ENCODE results near the gene PALLD. TPM values are rescaled to one million over a fixed set of nuclear protein-coding genes. Genes with fewer than 3 reads are reported as not detected.

PALLD gene
- total RNA-seq, 1 experiment from 2014 or later: 26.7 TPM

GRCh38 chr4:168551945-168552695 lies 55.3 kb downstream of the PALLD start:
- BruUV-seq (replicated peaks): no TSS peak
- 0 out of 2 replicates have a peak, but pooled peaks have one; percentile 22 for ATAC-seq

DNA sequence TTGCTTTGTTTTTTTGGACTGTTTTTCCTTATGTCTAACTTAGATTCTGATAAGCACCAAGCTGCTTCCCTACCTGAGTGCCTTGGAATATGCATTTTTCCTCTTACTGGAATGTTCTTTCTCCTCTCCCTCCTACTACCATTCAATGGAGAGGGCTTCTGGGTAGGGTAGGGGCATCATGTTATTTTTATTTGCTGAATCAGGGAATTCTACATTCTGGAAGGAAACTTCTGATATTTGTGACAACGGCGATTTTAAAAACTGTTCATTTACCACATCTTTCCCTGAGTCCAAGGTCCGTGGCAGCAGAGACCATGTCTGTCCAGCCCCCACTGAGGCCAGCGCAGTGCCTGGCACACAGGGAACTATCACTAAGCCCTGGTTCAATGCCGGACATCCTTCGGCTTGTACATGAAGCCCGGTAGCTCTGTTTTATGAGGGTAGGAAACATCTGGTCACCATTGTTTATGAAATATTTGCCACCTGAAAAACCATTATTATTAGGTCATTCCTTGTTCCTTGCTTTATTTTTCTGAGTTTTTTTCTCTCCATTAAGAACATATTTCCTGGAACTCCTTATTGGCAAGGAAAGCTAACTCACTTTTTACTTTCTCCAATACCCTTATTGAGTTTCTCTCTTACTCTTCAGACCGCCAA lies 57.0 kb downstream of the PALLD start:
- Histone ChIP-seq H3K9ac (ENCODE audit: low read length) (no peak overlapping the region), H3F3A (ENCODE audit: low read length, unreplicated experiment) (peaks cover 4% of the 10 kb centered on the region), H3K27me3 (ENCODE audit: low read length) (no peaks in the 10 kb centered on the region), H3K36me3 (ENCODE audit: low read depth, low read length) (no peaks in the 10 kb centered on the region), H3K4me1 (ENCODE audit: insufficient read depth, low read length) (peaks cover 34% of the 10 kb centered on the region), H2AFZ (ENCODE audit: low read length) (no peak overlapping the region), H3K9me3 (ENCODE audit: low read length) (no peaks in the 10 kb centered on the region), H4K20me1 (ENCODE audit: low read length) (no peaks in the 10 kb centered on the region), H3K9me2 (replicated peaks; ENCODE audit: low read length) (no peaks in the 10 kb centered on the region), H3K27ac (ENCODE audit: low read length) (no peak overlapping the region), H3K4me2 (ENCODE audit: low read length) (no peak overlapping the region), H3K79me2 (ENCODE audit: low read length) (no peaks in the 10 kb centered on the region), H3K4me3 (ENCODE audit: low read length) (no peak overlapping the region)
- ChIA-PET POLR2A (ENCODE audit: unreplicated experiment) (no interaction called here), CTCF (no interaction called here)
- no peak for DNase-seq
- ATAC-seq: no peak
- intact Hi-C loops (cut with micrococcal nuclease): no loop called here
- TF ChIP-seq EZH2phosphoT487 (IDR thresholded peaks at IDR 0.05; ENCODE audit: borderline replicate concordance, low read length): no peak
- TF ChIP-seq CTCF (conservative IDR thresholded peaks at IDR 0.05; ENCODE audit: low read depth, low read length): no peak
- TF ChIP-seq EZH2 (IDR thresholded peaks at IDR 0.05; ENCODE audit: low read length, unreplicated experiment): no peak
- no TSS peak for BruUV-seq (replicated peaks)

More at GRCh38 chr4:168551945-168552695, 55.3 kb downstream of the PALLD start:
- Histone ChIP-seq H3K9ac (ENCODE audit: low read length) (peak overlapping the region; percentile 18; the same call in 1 of the 2 replicates), H3F3A (ENCODE audit: low read length, unreplicated experiment) (peaks cover 4% of the 10 kb centered on the region), H2AFZ (ENCODE audit: low read length) (no peak overlapping the region), H3K36me3 (ENCODE audit: low read depth, low read length) (no peaks in the 10 kb centered on the region), H4K20me1 (ENCODE audit: low read length) (no peaks in the 10 kb centered on the region), H3K4me3 (ENCODE audit: low read length) (no peak overlapping the region), H3K79me2 (ENCODE audit: low read length) (no peaks in the 10 kb centered on the region), H3K27ac (ENCODE audit: low read length) (peak overlapping the region; percentile 82), H3K27me3 (ENCODE audit: low read length) (no peaks in the 10 kb centered on the region), H3K4me1 (ENCODE audit: insufficient read depth, low read length) (peaks cover 25% of the 10 kb centered on the region), H3K4me2 (ENCODE audit: low read length) (peak overlapping the region; percentile 42; the same call in 1 of the 2 replicates), H3K9me3 (ENCODE audit: low read length) (no peaks in the 10 kb centered on the region), H3K9me2 (replicated peaks; ENCODE audit: low read length) (no peaks in the 10 kb centered on the region)
- intact Hi-C loops (cut with micrococcal nuclease): no loop called here
- ChIA-PET CTCF (no interaction called here), POLR2A (ENCODE audit: unreplicated experiment) (no interaction called here)
- peak; percentile 42; the same call in 1 of the 2 replicates for TF ChIP-seq CTCF (conservative IDR thresholded peaks at IDR 0.05; ENCODE audit: low read depth, low read length)
- no peak for TF ChIP-seq EZH2phosphoT487 (IDR thresholded peaks at IDR 0.05; ENCODE audit: borderline replicate concordance, low read length)
- no peak for TF ChIP-seq EZH2 (IDR thresholded peaks at IDR 0.05; ENCODE audit: low read length, unreplicated experiment)
- peak; percentile 46 for DNase-seq

DNA sequence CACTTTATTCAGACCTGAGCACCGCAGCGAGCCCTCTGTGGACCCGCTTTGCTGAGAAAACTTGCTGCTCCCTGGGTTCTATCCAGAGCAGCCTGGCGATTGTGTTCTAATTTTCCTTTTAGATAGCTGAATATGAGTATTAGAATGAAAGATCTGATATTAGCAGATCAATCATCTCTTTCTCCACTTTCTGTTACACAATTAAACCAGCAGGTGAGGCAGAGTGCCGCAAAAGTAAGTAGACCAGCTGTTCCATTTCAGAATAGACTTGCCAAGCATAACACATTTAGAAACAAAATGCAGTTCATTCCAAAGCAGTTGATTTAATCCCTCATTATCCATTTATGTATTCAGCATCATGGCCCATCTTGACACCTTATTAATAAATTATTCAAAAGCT lies 58.6 kb downstream of the PALLD start:
- ATAC-seq (no peak), DNase-seq (no peak)
- Histone ChIP-seq H3K4me2 (ENCODE audit: low read length) (no peak overlapping the region), H3K4me1 (ENCODE audit: insufficient read depth, low read length) (peaks cover 39% of the 10 kb centered on the region), H3K36me3 (ENCODE audit: low read depth, low read length) (no peaks in the 10 kb centered on the region), H4K20me1 (ENCODE audit: low read length) (no peaks in the 10 kb centered on the region), H3K27ac (ENCODE audit: low read length) (no peak overlapping the region), H3K27me3 (ENCODE audit: low read length) (no peaks in the 10 kb centered on the region), H3K79me2 (ENCODE audit: low read length) (no peaks in the 10 kb centered on the region), H3K9me2 (replicated peaks; ENCODE audit: low read length) (no peaks in the 10 kb centered on the region), H3K9me3 (ENCODE audit: low read length) (no peaks in the 10 kb centered on the region), H3K4me3 (ENCODE audit: low read length) (no peak overlapping the region), H2AFZ (ENCODE audit: low read length) (no peak overlapping the region), H3F3A (ENCODE audit: low read length, unreplicated experiment) (peaks cover 7% of the 10 kb centered on the region), H3K9ac (ENCODE audit: low read length) (no peak overlapping the region)
- BruUV-seq (replicated peaks): no TSS peak
- TF ChIP-seq CTCF (conservative IDR thresholded peaks at IDR 0.05; ENCODE audit: low read depth, low read length): no peak
- TF ChIP-seq EZH2 (IDR thresholded peaks at IDR 0.05; ENCODE audit: low read length, unreplicated experiment): no peak
- no peak for TF ChIP-seq EZH2phosphoT487 (IDR thresholded peaks at IDR 0.05; ENCODE audit: borderline replicate concordance, low read length)
- CTCF ChIA-PET: no interaction called here
- intact Hi-C loops (cut with micrococcal nuclease): no loop called here
- POLR2A ChIA-PET (ENCODE audit: unreplicated experiment): no interaction called here
